GM18861 (cell line): ENCODE results near the gene CSNK2A2.
A peak's percentile ranks its signal among the peaks of the same experiment; 100 is the strongest.

Source experiments
- ATAC-seq: cut with Tn5 transposase; IDR thresholded peaks from one replicate; pipeline ENCODE4 v1.9.1; 2021; ENCODE audit not compliant: unreplicated experiment

The CSNK2A2 gene

DNA sequence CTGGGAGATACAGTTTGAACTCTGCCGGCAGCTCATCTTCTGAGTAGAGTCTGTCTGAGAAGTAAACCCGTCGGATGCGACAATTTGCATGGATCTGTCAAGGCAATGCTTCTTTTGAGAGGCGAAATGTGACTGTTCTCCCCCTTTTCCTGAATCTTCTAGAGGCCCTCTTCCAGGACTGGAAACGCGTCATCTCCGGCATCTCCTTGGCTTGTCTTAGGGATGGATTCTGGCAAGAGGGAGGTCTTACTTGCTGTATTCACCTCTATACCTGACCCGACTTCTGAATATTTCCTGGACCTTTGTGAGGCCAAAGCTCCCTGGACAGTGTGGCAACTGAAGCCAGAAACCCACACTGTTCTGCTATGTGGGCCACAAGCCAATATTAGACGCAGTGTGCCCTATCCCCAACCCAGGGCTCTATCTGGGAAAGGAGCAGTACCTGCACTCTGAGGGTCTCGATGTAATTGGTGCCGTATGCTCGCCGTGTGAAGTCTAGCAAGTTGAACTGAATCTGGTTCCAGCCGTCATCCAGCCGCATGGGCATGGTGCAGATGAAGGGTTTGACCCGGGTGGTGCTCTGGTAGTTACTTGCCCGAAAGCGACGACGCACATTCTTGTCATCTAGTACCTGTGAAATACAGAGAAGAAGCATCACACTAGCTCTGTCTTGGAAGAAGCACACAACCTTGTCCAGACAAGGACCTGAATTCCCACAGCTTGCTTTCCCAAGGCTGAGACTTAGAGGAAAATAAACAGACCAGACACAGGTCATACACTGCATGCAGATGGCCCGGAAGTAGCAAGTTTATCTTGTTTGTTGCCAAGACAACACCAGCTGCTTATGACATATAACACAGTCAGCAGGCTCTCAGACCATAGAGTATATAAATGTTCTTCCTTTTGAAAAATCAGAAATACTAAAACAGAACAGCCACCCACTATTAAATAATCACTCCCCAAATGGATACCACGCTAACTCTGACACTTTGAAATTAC, 82.8 kb downstream of the CSNK2A2 start:
- no peak for ATAC-seq

DNA sequence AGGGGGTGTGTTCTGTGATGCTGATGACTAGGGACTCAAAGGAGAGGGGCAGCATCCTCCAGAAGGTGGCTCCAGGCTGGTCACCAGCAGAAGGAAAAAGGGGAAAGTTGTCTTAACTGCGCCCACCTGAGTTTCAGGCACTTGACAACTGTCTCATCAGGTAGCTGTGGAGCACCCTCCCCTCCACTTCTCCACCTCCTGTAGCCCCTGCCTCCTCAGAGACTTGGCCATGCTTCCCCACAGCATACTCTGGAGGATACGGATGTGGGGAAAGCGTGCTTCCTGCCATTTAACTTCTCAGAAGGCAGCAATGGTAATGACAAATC, 86.6 kb downstream of the CSNK2A2 start:
- no peak for ATAC-seq

DNA sequence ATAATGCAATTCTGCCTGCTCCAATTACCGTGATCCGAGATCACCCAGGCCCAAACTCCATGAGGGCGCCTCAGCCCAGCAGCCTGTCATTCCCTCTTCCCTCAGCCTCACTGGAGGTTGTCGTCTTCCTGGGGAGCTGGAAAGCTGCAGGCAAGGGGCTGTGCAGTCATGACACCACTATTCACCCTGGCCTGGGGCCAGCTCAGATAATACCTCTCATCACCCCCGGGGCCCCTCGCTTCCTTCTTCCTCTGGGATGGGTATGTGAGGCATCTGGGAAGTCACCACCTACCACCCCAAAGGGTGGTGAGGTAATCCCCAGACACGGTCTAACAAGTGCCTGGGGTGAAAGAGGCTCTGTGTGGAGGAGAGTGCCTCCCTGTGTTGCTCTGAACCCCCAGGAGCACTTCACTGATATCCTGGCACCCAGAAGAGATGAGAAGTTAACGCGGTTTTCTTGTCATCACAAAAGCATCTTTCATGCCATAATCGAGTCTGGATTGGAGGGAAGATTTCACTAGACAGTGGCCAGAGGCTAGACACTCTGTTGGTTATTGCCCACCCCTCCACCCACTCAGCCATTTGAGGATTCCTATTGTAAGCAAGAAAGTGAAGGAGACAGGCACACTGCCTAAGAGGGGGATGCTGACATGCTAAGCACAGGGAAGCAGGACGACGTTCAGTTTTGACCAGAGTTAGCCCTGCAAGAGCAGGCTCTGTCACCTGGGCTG, 87.2 kb downstream of the CSNK2A2 start:
- no peak for ATAC-seq

DNA sequence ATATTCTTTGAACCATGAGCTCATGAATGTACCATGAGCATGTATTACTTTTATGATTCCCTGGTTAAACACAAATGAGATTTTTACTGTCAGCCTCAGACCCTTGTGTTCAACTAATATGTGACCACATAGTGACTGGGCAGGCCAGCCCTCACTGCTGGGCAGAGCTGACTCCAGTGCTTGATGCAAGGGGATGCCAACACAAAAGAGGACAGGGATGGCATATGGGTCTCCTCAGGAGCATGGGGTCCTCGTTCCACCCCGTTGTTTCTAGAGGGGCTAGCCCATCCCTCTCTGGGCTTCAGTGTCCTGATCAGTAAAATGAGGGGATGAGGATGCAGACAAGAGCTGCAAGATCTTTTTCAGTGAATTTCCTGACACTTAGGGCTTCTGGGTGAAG, 88.0 kb downstream of the CSNK2A2 start:
- no peak for ATAC-seq

DNA sequence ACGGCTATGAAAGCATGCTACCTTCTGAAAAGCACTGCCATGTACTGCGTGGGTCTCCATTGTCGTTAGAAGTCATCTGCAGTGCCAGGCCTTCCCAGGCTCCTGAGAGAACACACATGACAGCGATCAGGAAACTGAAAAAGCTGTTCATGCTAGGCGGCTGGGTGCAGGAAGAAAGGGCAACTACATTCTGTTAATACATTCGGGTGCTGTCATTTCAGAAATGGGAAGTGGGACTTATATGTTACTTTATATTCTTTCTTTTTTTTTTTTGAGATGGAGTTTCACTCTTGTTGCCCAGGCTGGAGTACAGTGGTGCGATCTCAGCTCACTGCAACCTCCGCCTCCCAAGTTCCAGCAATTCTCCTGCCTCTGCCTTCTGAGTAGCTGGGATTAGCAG, 88.6 kb downstream of the CSNK2A2 start:
- peak; percentile 62 for ATAC-seq
